Activated CD4-positive, alpha-beta T cell treated with anti-CD3 and anti-CD28 coated beads, Interleukin-2, amount 50 U/mL, for 16 hours (primary cell): Measurements from ENCODE around the gene CAMTA1.
A peak's percentile ranks its signal among the peaks of the same experiment; 100 is the strongest.

Experiments
- DNase-seq: peaks from one replicate; pipeline ENCODE4 v3.0.0-alpha.2; 2020

CAMTA1 gene

DNA sequence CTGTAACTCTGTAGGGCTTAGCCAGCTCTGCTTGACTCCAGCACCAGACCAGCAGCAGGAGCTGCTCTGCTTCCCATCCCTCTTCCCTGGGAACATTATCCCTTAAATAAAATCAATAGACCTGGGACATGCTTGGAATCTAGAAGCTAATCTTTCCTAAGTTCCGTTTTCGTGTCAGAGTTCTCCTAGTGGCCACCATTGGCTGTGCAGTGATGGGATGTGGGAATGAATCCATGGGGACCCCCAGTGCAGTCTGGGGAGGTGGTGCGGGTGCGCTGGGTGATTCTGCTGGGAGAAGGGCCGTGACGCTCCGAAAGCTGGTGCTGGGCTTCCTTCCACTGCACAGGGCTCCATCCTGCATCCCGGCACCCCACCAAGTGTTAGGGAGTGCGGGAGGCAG lies 202.7 kb downstream of the CAMTA1 start:
- DNase-seq: no peak

DNA sequence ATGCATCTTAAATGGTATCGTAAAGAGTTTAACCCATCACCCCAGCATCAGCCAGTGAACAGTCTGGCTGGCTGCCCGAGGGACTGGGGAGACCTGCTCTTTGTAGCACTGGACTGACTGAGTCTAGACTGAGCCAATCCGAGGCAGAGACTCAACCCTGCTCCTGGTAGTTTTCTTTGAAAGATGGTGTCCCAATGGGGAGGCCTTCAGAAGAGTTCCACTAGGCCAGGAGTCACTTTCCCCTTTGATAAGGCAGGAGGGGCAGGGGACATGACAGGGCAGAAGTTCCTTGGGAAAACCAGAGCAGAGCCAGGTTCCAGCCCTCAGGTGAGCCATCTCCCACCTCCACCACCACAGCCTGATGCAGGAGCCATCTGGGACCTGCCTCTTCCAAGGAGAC lies 203.5 kb downstream of the CAMTA1 start:
- DNase-seq: no peak

DNA sequence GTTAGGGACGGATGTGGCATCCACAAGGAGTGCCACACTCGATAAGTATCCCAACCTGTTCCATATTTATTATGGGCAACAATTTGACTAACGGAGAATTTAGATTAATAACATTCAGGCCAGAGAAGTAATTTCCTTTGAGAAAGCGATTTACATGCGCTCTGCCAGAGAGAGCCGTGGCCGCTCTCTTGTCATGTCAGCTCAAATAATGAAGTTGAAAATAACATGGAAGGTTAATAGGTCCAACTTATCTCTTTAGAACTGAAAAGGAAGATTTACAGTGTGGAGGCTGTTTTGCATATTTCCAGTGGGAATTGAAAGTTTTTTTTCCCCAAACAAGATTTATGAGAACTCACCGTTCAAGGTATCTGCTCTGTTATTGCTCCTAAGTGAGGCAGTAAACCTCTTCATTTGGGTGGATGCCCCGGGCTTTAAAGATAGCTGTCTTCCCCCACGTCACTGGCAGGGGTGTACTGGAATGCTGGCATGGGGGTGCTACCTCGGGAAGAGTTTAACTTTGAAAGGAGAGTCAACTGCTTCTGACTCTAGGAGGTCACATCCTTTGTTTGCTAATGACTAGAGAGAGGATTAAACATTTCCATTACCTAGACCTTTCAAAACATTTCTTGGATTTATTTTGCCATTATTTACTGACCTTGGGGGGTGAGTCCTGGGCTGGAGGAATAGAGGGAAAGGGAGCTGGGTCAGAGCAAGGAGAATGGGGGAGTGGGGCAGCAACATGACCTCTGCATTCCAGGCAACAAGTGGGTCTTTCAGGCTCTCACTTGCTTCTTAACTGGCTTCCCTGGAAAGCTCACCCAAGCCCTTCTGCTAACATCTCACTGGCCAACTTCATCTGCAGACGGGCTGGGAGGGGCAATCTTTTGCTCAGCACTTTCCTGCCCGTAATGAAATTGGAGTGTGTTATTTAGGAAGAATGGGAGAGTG lies 204.2 kb downstream of the CAMTA1 start:
- DNase-seq: no peak

DNA sequence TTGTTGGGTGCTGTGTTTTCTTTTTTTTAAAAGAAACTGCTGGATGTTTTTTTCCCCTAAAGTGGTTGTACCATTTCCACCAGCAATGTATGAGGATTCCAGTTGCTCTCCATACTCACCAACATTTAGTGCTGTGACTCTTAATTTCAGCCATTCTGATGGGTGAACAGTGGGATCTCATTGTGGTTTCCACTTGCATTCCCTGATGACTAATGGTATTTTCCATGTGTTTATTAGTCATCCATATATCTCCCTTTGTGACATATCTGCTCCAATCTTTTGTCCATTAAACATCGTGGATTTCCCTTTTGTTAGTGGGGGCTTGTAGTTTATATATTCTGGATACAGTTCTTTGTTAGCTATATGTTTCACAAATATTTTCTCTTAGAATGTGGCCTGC lies 206.0 kb downstream of the CAMTA1 start:
- no peak for DNase-seq

DNA sequence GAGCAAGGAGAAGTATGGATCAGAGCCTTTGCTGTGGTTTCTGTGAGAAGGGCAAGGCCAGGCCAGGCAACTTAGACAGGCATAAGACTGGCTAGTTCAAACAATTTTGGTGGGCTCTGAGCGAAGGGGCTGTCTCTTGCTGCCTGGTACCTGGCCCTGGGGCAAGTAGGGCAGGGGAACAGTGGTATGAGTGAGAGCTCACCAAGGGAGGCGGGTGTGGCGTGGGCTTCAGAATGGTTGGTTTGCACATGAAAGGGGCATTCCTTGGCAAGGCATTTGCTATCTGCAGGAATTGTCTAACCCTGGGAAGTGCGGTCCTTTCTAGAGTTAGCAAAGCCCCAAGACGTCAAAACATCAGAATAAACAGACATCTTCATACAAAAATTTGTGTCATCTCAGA lies 210.5 kb downstream of the CAMTA1 start:
- no peak for DNase-seq

DNA sequence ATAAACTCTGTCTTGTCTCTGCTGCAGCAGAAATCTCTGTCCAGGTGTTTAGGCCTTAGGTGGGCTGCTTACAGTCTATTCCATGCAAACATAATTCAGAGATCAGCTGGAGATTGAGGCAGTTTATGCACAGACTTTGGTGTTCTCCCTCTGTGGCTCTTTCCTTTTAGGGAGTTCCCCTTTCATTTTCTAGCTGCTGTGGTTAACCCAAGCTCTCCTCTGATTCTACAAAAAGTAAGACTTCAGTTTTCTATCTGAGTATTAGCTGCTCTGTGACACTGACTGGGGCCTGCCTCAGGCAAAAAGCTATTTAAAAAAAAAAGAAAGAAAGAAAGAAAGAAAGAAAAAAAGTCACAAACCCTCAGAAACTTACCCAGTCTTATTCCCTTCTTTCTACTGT lies 211.1 kb downstream of the CAMTA1 start:
- peak; percentile 35 for DNase-seq

DNA sequence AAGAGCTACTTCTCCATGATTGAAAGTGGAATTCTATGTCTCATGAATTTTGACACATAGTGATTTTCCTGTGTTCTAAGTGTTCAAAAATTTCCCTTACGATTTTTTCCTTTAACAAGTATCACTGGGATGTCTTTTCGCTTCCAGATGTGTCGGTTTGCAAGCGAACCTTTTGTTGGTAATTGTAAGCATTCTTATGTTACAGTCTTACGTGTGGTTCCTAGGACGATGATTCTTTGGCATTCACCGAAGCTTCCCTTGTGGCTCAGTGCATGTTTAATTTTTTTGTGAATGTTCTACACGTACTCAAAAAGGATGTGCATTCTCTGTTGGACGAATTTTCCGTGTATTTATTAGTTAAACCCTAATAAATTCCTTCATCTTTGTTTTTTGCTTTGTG lies 211.6 kb downstream of the CAMTA1 start:
- no peak for DNase-seq

DNA sequence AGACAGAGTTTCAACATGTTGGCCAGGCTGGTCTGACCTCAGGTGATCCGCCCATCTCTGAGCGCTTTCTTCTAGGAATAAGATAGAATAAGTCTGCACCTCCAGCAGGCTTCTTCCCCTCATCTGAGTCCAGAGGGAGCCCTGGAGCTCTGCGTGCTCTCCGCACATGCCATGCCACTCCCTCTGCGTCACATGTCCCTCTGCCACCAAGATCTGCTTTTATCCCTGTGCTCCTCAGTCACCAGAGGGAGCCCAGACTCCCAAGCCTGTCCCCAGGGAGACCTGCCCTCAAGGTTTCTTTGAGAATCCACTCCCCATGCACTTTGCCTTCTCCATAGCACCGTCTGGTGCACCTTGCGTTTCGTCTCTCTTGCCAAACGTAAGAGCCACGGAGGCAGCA lies 213.0 kb downstream of the CAMTA1 start:
- no peak for DNase-seq

DNA sequence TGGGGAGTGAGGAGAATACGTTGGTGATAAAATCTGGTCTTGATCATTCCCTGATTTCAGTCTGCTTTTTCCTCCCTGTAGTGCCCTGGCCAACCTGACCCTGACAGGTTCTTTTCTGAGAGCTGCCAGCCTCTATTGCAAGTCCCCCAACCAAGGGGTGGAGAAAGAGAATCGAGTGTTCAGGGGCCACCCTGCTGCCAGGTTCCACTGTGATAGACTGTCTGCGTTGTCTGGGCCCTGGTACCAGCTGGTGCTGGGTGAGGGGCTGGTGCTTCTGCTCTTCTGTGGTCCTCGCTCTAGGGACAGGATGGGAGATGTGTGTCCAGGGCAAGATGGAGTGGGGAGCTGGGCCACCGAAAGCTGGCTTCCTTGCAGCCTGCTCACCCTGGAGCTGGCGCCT lies 214.6 kb downstream of the CAMTA1 start:
- no peak for DNase-seq

DNA sequence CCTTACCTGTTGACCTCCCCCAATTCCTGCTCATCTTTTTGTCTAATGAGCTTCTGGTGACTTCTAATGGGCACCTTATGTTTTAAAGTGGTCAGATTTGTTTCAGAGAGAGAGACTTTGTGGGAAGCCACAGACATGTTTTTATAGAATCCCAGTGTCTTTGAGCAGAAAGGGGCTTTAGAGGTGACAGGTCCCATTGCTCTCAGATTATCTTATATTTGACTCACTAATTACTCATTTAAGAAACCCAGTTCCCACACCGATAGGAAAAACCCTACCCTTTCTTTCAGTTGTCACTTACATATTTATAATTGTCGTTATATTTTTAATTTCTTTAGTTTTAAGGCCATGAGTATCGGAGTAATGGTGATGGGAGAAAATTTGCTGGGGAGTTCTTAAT lies 215.5 kb downstream of the CAMTA1 start:
- DNase-seq: no peak

DNA sequence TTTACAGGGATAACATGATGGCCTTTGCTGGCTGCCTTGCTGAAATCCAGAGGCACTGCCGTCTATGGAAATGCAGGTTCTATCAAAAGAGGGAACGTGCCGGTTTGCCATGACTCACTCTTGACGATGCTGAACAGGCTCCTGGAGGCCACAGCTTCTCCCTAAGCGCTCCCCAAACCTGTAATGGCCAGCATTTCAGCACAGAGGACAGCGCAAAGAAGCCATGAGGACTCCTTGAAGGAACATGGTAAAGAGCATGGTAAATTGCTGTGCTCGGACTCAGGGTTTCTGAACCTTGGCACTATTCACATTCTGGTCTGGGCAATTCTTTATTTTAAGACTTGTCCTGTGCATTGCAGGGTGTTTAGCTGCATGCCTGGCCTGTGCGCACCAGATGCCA lies 217.5 kb downstream of the CAMTA1 start:
- no peak for DNase-seq

DNA sequence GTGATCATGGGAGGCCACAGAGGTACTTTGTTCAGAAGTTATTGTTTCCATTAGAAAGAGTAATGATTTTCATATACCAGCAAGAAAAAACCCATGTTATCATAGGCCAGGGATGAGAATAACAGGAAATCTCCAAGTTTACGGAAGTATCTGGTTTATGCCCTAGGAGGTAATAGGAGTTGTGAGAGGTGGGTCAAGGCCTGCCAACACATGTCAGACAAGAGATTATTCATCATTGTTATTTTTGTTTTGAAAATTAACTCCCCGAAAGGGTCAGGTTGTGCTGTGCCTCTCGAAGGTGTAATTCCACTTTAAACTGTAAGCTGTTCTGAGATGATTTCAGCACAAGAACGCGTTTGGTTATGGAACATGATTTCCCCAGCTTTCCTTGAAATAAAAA lies 218.4 kb downstream of the CAMTA1 start:
- DNase-seq: no peak

DNA sequence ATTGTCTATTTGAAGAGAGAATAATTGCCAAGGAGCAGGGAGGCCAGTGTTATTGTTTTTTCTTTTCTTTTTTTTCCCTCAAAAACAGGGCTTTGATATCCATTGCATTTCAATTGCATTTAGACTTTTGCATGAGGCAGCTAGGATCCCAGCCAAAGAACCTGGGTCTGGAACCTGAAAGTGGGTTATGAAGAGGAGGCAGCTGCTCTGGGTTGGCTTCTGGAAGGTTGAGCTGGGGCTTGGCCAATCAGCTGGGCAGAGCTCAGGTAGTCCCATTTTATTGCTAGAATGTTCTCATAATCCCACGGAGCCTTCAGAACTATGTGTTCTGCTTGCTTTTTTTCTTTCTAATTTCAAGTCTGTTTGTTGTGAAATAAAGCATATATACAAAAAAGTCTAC lies 218.9 kb downstream of the CAMTA1 start:
- DNase-seq: no peak

DNA sequence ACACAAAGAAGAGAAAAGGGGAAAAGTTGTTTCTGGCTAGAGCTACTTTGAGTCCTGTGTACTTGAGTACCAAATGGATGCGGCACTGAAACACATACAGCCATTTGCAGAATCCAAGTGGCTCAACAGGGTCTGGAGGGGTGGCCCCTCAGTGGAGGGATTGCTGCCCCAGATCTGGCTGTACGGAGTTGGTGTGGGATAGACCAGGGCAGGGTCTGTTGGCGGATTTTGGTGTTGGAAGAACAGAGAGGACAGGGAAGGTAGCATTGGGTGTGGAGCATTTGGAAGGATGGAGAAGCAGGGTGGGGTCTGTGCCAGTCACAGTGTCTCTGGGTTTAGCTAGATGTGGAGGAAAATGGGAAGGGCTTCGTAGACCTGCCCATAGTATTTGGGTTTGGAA lies 220.5 kb downstream of the CAMTA1 start:
- no peak for DNase-seq

DNA sequence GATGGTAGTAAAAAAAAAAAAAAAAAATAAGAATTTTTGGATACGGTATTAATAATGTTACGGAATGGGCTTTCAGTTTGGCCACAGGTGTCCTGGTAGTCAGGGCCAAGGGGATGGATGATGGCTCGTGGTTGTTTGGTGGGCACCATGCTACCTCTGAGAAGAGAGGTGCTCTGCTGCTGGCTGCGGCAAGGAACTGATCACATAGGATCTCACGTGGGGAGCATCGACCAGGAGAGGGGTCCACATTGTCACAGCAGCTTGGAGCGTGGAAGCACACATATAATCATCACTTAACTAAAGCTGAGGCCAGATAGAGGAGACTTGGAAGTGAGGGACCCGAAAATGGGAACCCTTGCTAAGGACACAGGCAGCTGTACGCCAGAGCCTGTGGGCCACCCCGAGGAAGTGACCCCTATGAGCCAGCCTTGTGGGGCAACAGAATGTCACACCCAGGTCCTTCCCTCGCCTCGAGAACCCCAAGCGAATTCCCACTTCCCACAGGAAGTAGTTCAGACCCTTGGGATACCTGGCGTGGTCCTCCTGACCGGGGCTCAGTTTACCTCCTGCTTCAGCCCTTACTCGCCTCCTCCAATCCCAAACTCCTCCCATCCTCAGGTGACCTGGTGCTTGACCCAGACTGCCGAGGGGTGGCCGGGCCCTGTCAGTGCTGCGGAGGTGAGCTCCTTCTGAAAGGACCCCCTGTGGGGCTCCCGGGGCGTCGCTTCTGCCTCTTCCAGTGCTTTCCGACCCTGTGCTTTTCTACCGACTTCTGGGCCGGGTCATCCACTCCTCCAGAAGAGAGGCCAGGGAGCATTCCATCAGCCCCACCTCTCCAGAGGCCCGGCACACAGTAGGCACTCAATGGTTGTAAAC lies 222.0 kb downstream of the CAMTA1 start:
- no peak for DNase-seq

DNA sequence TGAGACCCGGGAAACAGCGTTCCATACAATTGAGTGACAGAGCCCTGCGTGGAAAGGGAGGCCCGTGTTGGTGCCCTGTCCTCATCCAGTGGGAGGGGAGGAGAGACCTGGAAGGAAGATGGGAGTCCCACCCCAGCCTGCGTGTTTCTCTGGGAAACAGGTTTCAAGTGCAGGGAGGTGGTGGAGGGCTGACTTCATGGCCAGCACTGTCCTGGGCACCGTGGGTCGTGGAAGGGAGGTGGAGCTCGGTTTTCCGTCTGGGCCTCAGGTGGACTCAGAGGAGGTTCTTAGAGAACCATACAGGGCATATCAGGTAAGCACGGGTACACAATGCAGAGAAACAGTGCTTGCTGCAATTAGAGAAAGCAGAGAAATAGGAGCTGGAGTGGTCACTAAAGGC lies 222.6 kb downstream of the CAMTA1 start:
- no peak for DNase-seq

DNA sequence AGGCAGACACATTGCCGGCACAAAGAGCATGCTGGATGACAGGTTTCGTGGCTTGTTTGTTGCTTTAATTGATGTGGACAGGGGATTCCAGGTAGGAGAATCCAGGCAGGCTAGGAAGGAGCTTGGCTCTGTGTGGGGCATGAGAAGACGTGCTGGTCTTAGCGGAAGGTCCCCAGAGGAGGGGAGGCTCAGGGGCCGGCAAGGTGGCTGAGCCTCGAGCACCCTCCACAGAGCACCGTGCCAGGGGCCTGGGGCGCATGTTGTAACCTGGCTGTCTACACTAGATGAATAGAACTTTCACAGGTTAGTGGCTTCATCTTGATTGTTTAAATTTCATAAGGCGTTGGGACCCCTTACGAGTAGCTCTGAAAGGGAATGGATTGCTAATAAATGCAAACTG lies 223.1 kb downstream of the CAMTA1 start:
- no peak for DNase-seq

DNA sequence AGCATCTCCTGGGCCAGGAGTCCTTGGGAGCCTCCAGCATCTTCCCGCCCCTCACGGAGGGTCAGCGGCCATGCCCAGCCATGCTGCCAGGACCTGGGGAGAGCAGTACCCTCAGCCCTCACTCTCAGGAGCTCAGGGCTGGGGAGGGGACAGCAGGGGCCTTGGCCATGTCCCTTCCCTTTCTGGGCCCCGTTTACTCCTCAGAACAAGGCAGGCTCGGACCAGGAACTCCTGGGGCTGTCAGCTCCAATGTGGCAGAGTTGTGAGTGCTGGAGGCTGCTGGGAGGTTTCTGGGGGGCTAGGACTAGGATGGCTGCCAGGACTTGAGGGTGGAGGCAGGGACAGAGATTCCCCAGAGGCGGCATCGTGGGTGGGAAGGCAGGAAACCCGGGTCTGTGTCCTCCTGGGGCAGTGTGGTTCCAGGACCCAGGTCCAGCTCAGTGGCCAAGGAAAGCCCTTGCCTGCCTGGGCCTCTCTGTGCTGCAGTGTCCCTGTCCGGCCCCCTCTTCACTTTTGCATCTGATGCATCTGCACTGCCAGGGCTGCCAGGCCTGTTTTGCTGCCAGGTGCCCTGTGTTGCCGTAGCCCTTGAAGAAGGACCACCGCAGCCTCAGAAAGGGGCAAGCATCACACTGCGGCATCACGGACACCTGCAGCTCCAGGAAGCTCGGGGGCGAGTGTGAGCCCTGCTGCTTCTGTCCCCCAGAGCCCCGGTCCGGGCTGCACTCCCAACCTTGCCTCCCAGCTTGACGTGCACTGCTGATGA lies 223.9 kb downstream of the CAMTA1 start:
- no peak for DNase-seq

DNA sequence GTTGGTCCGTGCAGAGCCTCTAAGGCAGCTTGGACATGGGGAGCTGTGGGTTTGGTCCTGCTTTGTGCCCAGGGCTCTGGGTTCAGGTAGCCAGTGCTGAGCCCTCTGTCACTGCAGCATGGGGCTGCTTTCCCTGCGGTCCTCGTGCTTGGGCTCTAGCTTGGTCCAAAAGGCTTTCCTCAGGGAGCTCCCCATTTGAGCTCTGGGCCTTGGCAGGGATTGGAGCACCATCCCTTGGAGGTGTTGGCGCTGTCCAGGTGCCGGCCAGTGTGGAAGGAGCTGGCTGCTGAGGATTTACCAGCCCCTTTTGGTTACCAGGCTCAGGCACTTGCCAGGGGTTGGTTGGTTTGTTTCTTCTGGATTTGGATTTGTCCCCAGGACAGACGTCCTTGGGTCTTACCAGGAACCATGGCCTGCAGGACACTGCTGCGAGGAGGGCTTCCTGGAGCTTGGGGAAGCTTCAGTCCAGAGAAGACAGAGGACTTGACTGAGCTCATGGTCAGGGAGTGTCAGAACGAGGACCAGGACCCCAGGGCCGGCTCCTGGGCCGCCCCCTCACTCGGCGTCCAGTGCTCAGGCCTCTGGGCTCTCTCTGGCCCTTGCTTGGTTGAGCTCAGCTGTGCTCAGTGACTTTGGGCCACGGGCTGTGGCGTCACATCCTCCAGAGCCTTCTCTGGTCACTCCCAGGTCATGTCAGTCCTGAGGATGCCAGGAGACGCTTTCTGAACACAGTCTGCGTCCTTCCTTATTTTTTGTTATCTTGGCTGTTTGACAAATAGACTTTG lies 224.7 kb downstream of the CAMTA1 start:
- DNase-seq: no peak

DNA sequence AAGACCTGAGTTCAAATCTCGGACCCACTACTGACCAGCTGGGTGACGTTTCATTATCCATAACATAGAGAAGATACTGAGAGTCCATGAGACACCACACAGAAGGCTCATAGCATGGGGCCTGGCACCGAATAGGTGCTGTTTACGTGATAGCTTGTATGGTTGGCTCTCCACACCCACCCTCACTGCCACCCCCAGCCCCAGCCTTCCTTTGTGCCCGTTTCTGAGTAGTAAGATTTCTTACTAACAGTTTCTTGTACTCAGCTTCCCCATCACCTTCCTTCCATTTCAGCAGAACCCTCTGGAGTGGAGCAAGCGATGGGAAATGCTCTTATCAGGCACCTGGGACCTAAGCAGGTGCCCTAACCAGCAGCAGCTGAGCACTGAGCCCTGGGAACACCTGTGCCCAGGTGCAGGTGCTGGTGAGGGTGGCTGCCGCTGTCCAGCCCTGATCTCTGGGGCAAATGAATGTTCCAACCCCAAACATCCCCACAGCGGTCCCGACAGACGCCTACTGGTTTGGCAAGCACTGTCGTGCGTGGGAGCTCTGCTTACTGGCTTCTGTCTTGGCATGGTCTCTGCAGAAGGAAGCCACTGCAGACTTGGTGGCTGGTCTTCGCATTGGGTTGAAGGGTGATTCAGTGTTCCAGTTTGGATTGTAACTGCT lies 225.4 kb downstream of the CAMTA1 start:
- DNase-seq: no peak

DNA sequence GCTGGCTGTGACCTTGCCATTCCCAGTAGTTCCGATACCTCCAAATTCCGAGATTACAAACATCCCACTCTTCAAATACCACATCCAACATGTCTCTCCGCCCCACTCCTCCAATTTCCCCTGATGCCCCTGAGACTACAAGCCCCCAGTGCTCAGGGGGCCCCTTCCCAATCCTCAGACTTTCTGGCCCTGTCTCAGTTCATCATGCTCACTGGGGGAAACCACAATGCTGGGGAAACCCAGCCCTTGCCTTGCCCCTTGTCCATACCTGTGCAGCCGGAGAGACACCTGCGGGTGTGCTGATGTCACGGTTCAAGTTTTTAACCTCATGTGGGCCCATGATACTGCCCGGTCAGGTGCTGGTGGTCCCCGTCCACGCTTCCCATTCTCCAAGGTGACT lies 226.6 kb downstream of the CAMTA1 start:
- no peak for DNase-seq

DNA sequence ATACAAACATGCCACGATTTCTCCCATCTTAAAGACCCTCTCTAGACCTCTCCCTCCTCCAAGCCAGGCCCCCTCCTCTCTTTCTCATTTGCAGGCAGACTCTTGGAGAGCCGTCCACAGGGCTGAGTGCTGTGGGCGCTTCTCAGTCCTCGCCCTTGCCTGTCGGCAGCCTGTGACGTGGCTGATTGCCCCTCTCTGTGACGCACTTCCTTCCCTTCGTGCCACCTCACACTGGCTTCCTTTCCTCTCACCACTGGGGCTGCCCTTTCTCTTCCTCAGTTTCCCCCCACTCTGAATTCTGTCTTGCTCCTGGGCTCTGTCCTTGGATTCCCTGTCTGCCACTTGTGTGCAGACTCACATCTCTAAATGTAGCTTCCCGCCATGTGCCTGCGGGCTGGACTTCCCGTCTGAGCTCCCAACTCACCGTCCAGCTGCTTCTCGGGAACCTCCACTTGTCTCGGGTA lies 227.2 kb downstream of the CAMTA1 start:
- DNase-seq: no peak
